T47D (cell line): ENCODE results near the gene LAT.
A peak's percentile ranks its signal among the peaks of the same experiment; 100 is the strongest.
"Not testable (repeated sequence)": the region's sequence is repeated elsewhere in the genome, so short reads cannot be mapped to it uniquely, and the experiment has no call there.

Experiments used
- DNase-seq, 2 experiments: peaks; one replicate each; pipeline versions ENCODE4 v3.0.0 to v3.0.0-alpha.2; 2011 to 2012; ENCODE audit warnings: low read depth in 1 of 2, low spot score in 1 of 2
- JUND ChIP-seq: IDR thresholded peaks from 2 replicates; pipeline ENCODE4 v1.6.1; 2012; ENCODE audit warnings: low read depth
- in situ Hi-C: cut with HindIII; loops from 2 replicates; pipeline ENCODE4 v1.10.0; 2016; ENCODE audit warnings: low sequenced_read_pairs, low pct_unique_long_range_greater_than_20kb

Gene LAT

DNA sequence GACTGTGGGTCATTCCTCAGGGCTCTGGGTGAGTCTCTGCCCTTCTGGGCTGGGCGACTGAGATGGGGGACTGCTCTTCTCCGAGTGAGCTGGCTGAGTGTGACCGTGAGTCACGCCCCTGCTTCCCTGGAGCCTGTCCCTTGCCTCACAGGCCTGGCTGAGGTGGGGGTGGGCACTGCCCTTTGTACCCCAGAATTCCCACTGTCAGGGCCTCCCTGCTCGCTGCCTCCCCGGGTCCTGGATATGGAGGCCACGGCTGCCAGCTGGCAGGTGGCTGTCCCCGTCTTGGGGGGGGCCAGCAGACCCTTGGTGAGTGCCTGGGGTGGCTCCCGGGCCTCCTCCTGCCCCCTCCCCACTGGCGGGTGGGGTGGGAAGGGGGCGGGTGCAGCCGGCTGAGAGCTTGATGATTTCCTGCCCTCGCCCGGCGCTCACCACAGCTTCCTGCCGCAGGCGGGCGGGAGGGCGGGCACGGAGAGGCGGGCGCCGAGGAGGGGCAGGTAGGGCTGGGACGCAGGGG lies at the start of gene LAT:
LAT (plus strand) TSS at position 434 of the 517 bp plus-strand sequence. CDS start 366 bp downstream, outside the sequence.
- no peak for DNase-seq
- no peak for TF ChIP-seq JUND
- in situ Hi-C loops: no loop called here

DNA sequence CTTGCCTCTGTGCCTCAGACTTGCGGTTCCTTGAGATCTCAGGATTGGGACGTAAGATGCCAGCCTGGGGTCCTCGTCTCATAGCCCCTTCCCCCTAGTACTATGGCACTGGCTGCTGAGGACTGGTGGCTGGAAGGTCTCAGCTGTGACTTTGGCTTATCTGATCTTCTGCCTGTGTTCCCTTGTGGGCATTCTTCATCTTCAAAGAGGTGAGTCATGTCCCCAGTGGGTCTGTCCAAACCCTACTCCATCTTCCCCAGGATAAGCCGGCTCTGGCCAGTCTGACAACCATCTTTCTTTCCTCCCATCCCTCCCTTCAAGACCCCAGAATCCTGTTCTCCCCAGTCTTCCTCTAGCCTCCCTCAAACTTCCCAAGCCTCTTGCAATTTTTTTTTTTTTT lies 49.5 kb upstream of the LAT start:
- no peak for TF ChIP-seq JUND
- no peak for DNase-seq
- in situ Hi-C loops: no loop called here

DNA sequence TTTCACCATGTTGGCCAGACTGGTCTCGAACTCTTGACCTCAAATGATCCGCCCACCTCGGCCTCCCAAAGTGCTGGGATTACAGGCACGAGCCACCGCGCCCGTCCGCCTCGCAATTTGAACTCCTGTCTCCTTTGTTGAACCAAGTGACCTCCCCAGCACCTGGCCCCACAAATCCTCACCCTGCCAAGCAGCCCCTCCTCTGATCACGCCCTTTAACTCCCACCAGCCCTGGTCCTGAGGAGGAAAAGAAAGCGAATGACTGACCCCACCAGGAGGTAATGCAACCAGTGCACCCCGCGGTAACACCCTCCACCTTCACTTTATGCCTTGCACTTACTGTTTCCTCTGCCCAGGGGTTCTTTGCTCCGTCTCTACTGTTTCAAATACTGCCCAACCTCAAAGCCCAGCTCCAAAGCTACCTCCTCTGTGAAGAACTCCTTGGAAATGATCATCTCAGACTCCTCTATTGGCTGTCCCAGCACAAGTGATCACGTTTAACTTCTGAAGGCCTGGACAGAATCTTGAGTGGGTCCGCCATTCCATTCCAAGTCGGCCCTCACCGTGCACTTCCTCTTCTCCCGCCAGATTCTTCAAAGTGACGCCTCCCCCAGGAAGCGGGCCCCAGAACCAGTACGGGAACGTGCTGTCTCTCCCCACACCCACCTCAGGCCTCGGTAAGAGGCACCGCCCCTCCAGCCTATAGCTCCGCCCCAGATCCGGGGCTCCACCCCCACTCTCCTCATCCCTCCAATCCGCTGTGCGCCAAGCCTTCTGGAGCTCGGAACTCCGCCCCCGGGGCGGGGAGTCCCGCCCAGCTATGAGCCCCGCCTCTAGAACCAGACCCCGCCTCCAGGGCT lies 48.7 kb upstream of the LAT start:
- peak; percentile 97 to 98 for DNase-seq
- in situ Hi-C loops: no loop called here
- TF ChIP-seq JUND: no peak

DNA sequence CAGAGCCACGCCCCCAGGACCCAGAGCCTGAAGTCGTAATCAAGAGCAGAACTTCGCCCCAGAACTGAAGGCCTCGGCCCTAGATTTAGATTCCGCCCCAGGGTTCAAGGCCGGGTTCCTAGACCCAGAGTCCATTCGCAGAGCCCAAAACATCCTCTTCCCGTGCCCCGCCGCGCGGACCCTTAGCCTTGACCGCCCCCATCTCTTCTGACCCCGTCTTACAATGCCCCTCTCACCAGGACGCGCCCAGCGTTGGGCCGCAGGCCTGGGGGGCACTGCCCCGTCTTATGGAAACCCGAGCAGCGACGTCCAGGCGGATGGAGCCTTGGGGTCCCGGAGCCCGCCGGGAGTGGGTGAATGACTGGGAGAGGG lies 48.1 kb upstream of the LAT start:
- no peak for DNase-seq
- in situ Hi-C loops: no loop called here
- no peak for TF ChIP-seq JUND

- peak in 1 of 2 experiments; percentile 27 for DNase-seq
- TF ChIP-seq JUND: no peak
- in situ Hi-C loops: no loop called here
These were observed 47.5 kb upstream of the LAT start for GRCh38 chr16:28937222-28937876.

DNA sequence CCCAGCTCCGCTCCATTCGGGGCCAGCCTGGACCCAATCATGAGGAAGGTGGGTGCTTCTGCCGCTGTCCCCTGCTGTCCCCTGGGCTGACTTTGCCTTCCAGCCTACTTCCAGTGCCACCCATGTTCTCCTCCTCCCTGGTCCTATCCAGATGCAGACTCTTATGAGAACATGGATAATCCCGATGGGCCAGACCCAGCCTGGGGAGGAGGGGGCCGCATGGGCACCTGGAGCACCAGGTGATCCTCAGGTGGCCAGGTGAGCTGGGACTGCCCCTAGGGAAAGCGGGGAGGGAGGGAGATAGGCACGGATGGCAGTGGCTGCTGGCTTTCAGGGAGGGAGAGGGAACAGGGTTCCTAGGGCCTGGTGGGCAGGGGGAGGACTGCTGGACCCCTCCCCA lies 46.1 kb upstream of the LAT start:
- DNase-seq: no peak
- in situ Hi-C loops: no loop called here
- TF ChIP-seq JUND: no peak

- DNase-seq, in situ Hi-C loops: not testable (repeated sequence)
These were observed 45.0 kb upstream of the LAT start for GRCh38 chr16:28939825-28940224.

DNA sequence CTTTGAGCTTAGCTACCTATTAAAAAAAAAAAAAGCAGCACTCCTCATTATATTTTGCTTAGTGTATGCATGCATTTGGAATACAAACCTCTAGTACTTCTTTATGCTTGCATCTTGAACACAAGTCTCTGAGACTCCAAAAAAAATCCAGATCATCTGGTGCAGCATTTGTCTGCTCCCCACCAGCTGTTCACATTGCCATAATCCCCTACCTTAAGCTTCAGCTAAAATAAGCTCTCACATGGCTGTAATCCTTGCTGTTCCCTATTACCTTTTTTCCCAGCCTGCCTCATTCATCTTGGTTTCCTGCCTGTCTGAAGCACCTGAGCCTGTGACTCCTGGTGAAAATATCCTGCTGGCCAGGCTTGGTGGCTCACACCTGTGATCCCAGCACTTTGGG lies 41.6 kb upstream of the LAT start:
- no peak for TF ChIP-seq JUND
- no peak for DNase-seq
- in situ Hi-C loops: no loop called here

DNA sequence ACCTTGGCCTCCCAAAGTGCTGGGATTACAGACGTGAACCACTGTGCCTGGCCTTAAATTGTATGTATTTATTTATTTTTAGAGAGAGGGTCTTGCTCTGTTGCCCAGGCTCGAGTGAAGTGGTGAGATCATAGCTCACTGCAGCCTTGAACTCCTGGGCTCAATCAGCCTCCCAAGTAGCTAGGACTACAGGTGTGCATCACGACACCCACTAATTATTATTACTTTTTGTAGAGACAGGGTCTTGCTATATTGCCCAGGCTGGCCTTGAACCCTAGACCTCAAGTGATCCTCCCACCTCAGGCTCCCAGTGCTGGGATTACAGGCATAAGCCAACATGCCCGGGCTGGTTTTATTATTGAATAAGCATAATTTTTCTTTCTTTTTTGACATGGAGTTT lies 38.2 kb upstream of the LAT start:
- TF ChIP-seq JUND: no peak
- in situ Hi-C loops: no loop called here
- DNase-seq: no peak

DNA sequence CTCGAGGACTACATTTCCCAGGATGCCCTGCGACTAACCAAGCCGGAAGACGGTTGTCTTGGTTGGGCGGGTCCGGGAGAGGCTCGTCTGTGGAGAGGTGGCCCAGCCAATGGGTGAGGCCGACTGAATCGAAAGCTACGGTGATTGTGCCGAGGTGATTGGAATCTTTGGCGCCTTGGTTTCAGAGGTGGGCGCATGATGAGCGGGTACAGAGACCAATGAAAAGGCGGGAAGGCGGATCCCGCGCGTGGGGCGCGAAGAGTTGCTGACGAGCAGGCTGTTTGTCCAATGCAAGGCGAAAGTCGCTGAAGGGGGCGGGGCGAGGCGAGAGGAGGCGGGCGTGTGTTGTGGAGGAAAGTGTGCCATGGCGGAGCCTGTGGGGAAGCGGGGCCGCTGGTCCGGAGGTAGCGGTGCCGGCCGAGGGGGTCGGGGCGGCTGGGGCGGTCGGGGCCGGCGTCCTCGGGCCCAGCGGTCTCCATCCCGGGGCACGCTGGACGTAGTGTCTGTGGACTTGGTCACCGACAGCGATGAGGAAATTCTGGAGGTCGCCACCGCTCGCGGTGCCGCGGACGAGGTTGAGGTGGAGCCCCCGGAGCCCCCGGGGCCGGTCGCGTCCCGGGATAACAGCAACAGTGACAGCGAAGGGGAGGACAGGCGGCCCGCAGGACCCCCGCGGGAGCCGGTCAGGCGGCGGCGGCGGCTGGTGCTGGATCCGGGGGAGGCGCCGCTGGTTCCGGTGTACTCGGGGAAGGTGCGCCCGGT lies 34.0 kb upstream of the LAT start, which contains the start of gene NFATC2IP:
NFATC2IP (plus strand) TSS at position 290 of the 762 bp plus-strand sequence; CDS start at position 365, 75 bp downstream.
- peak; percentile 99 to 100 for DNase-seq
- TF ChIP-seq JUND: no peak
- in situ Hi-C loops: no loop called here

- no peak for TF ChIP-seq JUND
- in situ Hi-C loops: no loop called here
- DNase-seq: no peak
These were observed 33.4 kb upstream of the LAT start for GRCh38 chr16:28951410-28951943.

DNA sequence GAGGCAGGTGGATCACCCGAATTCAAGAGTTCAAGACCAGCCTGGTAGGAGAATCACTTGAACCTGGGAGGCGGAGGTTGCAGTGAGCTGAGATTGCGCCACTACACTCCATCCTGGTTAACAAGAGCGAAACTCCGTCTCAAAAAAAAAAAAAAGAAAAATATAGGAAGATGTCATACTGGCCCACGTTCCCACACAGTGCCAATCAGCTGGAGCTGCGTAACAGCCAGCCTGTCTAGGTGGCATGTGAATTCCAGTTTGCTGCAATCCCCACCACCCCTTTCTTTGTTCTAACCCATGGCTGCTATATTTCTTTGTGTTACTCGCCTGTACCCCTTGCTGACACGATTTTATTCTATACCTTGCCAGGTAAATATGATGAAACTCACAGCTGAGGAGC lies 26.6 kb upstream of the LAT start:
- in situ Hi-C loops: no loop called here
- DNase-seq: no peak
- no peak for TF ChIP-seq JUND
